ENCODE measurements around the gene HMGCLL1. TPM values are rescaled to one million over a fixed set of nuclear protein-coding genes. Genes with fewer than 3 reads are reported as not detected.

Gene HMGCLL1
- total RNA-seq, 1 experiment from 2014 or later, result 0.11 TPM

GRCh38 chr6:55518529-55519060 is 60.4 kb downstream of the HMGCLL1 start (continued):
- TF ChIP-seq ZNF532 (CRISPR knock-in tag; IDR thresholded peaks at IDR 0.05; ENCODE audit: borderline replicate concordance) (no peak), MLX (CRISPR knock-in tag; IDR thresholded peaks at IDR 0.05) (no peak), STAT6 (CRISPR knock-in tag; conservative IDR thresholded peaks at IDR 0.05; ENCODE audit: low read depth) (no peak), KAT7 (CRISPR knock-in tag; IDR thresholded peaks at IDR 0.05; ENCODE audit: borderline replicate concordance) (no peak), TP53 (CRISPR knock-in tag; IDR thresholded peaks at IDR 0.05) (no peak)
- TF ChIP-seq, protein P1, sequence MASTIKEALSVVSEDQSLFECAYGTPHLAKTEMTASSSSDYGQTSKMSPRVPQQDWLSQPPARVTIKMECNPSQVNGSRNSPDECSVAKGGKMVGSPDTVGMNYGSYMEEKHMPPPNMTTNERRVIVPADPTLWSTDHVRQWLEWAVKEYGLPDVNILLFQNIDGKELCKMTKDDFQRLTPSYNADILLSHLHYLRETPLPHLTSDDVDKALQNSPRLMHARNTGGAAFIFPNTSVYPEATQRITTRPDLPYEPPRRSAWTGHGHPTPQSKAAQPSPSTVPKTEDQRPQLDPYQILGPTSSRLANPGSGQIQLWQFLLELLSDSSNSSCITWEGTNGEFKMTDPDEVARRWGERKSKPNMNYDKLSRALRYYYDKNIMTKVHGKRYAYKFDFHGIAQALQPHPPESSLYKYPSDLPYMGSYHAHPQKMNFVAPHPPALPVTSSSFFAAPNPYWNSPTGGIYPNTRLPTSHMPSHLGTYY (CRISPR knock-in tag; IDR thresholded peaks at IDR 0.05), result no peak

- no peaks in the 10 kb centered on the region for H3K36me3 Mint-ChIP-seq
- no peaks in the 10 kb centered on the region for H3K4me1 Mint-ChIP-seq
- H3K9me3 Mint-ChIP-seq, result no peaks in the 10 kb centered on the region
- ChIA-PET POLR2A (no interaction called here), CTCF (no interaction called here)
- no peak overlapping the region for H3K27ac Mint-ChIP-seq
- H3K27me3 Mint-ChIP-seq (ENCODE audit: low read depth), result no peaks in the 10 kb centered on the region
- no peak for ATAC-seq
- no peak overlapping the region for H3K4me3 Mint-ChIP-seq
- DNase-seq (ENCODE audit: low spot score), result no peak
- no peak for TF ChIP-seq EMX1 (CRISPR knock-in tag; IDR thresholded peaks at IDR 0.05)
- TF ChIP-seq FOXP1 (CRISPR knock-in tag; IDR thresholded peaks at IDR 0.05; ENCODE audit: borderline replicate concordance), result no peak
- TF ChIP-seq ZNF416 (CRISPR knock-in tag; IDR thresholded peaks at IDR 0.05), result no peak
- TF ChIP-seq NR2C2 (CRISPR knock-in tag; IDR thresholded peaks at IDR 0.05), result no peak
- TF ChIP-seq, protein P1 (CRISPR knock-in tag; IDR thresholded peaks at IDR 0.05), result no peak
- TF ChIP-seq ZSCAN18 (CRISPR knock-in tag; IDR thresholded peaks at IDR 0.05), result no peak
- TF ChIP-seq NR1H2 (CRISPR knock-in tag; IDR thresholded peaks at IDR 0.05), result no peak
- TF ChIP-seq, protein P2, sequence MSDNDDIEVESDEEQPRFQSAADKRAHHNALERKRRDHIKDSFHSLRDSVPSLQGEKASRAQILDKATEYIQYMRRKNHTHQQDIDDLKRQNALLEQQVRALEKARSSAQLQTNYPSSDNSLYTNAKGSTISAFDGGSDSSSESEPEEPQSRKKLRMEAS (CRISPR knock-in tag; IDR thresholded peaks at IDR 0.05), result no peak
- TF ChIP-seq JUN (CRISPR knock-in tag; IDR thresholded peaks at IDR 0.05), result no peak
- TF ChIP-seq ZNF121 (CRISPR knock-in tag; IDR thresholded peaks at IDR 0.05), result no peak
- TF ChIP-seq, protein P3, sequence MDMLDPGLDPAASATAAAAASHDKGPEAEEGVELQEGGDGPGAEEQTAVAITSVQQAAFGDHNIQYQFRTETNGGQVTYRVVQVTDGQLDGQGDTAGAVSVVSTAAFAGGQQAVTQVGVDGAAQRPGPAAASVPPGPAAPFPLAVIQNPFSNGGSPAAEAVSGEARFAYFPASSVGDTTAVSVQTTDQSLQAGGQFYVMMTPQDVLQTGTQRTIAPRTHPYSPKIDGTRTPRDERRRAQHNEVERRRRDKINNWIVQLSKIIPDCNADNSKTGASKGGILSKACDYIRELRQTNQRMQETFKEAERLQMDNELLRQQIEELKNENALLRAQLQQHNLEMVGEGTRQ (CRISPR knock-in tag; IDR thresholded peaks at IDR 0.05), result no peak
- TF ChIP-seq, protein P4, sequence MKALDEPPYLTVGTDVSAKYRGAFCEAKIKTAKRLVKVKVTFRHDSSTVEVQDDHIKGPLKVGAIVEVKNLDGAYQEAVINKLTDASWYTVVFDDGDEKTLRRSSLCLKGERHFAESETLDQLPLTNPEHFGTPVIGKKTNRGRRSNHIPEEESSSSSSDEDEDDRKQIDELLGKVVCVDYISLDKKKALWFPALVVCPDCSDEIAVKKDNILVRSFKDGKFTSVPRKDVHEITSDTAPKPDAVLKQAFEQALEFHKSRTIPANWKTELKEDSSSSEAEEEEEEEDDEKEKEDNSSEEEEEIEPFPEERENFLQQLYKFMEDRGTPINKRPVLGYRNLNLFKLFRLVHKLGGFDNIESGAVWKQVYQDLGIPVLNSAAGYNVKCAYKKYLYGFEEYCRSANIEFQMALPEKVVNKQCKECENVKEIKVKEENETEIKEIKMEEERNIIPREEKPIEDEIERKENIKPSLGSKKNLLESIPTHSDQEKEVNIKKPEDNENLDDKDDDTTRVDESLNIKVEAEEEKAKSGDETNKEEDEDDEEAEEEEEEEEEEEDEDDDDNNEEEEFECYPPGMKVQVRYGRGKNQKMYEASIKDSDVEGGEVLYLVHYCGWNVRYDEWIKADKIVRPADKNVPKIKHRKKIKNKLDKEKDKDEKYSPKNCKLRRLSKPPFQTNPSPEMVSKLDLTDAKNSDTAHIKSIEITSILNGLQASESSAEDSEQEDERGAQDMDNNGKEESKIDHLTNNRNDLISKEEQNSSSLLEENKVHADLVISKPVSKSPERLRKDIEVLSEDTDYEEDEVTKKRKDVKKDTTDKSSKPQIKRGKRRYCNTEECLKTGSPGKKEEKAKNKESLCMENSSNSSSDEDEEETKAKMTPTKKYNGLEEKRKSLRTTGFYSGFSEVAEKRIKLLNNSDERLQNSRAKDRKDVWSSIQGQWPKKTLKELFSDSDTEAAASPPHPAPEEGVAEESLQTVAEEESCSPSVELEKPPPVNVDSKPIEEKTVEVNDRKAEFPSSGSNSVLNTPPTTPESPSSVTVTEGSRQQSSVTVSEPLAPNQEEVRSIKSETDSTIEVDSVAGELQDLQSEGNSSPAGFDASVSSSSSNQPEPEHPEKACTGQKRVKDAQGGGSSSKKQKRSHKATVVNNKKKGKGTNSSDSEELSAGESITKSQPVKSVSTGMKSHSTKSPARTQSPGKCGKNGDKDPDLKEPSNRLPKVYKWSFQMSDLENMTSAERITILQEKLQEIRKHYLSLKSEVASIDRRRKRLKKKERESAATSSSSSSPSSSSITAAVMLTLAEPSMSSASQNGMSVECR (CRISPR knock-in tag; IDR thresholded peaks at IDR 0.05; ENCODE audit: borderline replicate concordance), result no peak
- TF ChIP-seq CREB1 (CRISPR knock-in tag; IDR thresholded peaks at IDR 0.05), result no peak
Observed at GRCh38 chr6:55516736-55517135, 62.3 kb downstream of the HMGCLL1 start.

Measured in WTC11 (cell line).